Hepatocyte (in vitro differentiated cells): ENCODE results near the gene FERMT1. TPM values are rescaled to one million over a fixed set of nuclear protein-coding genes. Genes with fewer than 3 reads are reported as not detected.
"Not testable (repeated sequence)": the region's sequence is repeated elsewhere in the genome, so short reads cannot be mapped to it uniquely, and the experiment has no call there.

Experiments used
- DNase-seq: peaks from one replicate; pipeline ENCODE4 v3.0.0-alpha.2; 2016; ENCODE audit warnings: low spot score
- H2AFZ ChIP-seq: fragments of 200-600 bp; sonication (generic); 2 replicates; pipeline ENCODE4 v1.6.0; 2016; ENCODE audit warnings: antibody characterized with exemption, mild to moderate bottlenecking
- H3K27ac ChIP-seq: fragments of 200-600 bp; sonication (generic); 2 replicates; pipeline ENCODE4 v1.5.1; 2016; ENCODE audit warnings: mild to moderate bottlenecking
- H3K27me3 ChIP-seq: fragments of 200-600 bp; sonication (generic); 2 replicates; pipeline ENCODE4 v1.6.1; 2016
- H3K36me3 ChIP-seq: fragments of 200-600 bp; sonication (generic); replicated peaks from 2 replicates; pipeline ENCODE4 v1.5.1; 2016; ENCODE audit warnings: low read depth; ENCODE audit not compliant: insufficient read depth
- H3K4me1 ChIP-seq: fragments of 200-600 bp; sonication (generic); 2 replicates; pipeline ENCODE4 v1.5.1; 2016; ENCODE audit warnings: mild to moderate bottlenecking, moderate library complexity; ENCODE audit not compliant: insufficient read depth
- H3K4me2 ChIP-seq: fragments of 200-600 bp; sonication (generic); 2 replicates; pipeline ENCODE4 v1.6.0; 2016
- H3K4me3 ChIP-seq: fragments of 200-600 bp; sonication (generic); 2 replicates; pipeline ENCODE4 v1.5.1; 2016; ENCODE audit warnings: mild to moderate bottlenecking
- H3K79me2 ChIP-seq: fragments of 200-600 bp; sonication (generic); 2 replicates; pipeline ENCODE4 v1.6.0; 2017; ENCODE audit warnings: mild to moderate bottlenecking
- H3K9me2 ChIP-seq: fragments of 200-600 bp; sonication (generic); replicated peaks from 2 replicates; pipeline ENCODE4 v1.6.0; 2017; ENCODE audit warnings: mild to moderate bottlenecking; ENCODE audit not compliant: insufficient read depth
- H3K9me3 ChIP-seq: fragments of 200-600 bp; sonication (generic); 2 replicates; pipeline ENCODE4 v1.5.1; 2016; ENCODE audit warnings: low read depth, mild to moderate bottlenecking
- H4K20me1 ChIP-seq: fragments of 200-600 bp; sonication (generic); 2 replicates; pipeline ENCODE4 v1.6.0; 2016; ENCODE audit warnings: mild to moderate bottlenecking; ENCODE audit not compliant: insufficient read depth, poor library complexity, severe bottlenecking
- EZH2 ChIP-seq: fragments of 200-600 bp; sonication (generic); IDR thresholded peaks from 2 replicates; pipeline ENCODE4 v1.6.1; 2016; ENCODE audit warnings: antibody characterized with exemption, mild to moderate bottlenecking, borderline replicate concordance
- EZH2phosphoT487 ChIP-seq: fragments of 200-600 bp; sonication (generic); IDR thresholded peaks from one replicate; pipeline ENCODE4 v1.6.1; 2018; ENCODE audit warnings: antibody characterized with exemption, mild to moderate bottlenecking, low read depth, moderate library complexity; ENCODE audit not compliant: unreplicated experiment, severe bottlenecking
- WGBS: methylation state at CpG from one replicate; pipeline ENCODE4 v1.1.6; 2016; ENCODE audit warnings: low lambda C conversion rate; ENCODE audit errors: missing lambda C conversion rate; 5-methylcytosine and 5-hydroxymethylcytosine counted together
- polyA plus RNA-seq: library from polyadenylated mRNA; unstranded; fragments of >200 nt; fragmentation: Nextera tagmentation; extraction: Ambion mirVana; gene quantifications from 2 replicates; pipeline ENCODE4 v1.2.1, GENCODE V29; 2016
- total RNA-seq: library from RNA; depleted of rRNA; stranded (reverse); fragments of >200 nt; gene quantifications from 2 replicates; pipeline ENCODE4 v1.2.3, GENCODE V29; 2014
- TF ChIP-seq, protein P1 (sequence below): fragments of 200-600 bp; sonication (generic); IDR thresholded peaks from 2 replicates; pipeline ENCODE4 v1.5.1; 2016; ENCODE audit warnings: antibody characterized with exemption, mild to moderate bottlenecking; ENCODE audit not compliant: poor library complexity

Gene FERMT1
- total and polyA plus RNA-seq, 2 experiments from 2014 or later: 3.4 to 13.9 TPM

- no peak overlapping the region for H3K27ac ChIP-seq
- H3K4me3 ChIP-seq: no peak overlapping the region
- no peak for TF ChIP-seq EZH2
- TF ChIP-seq EZH2phosphoT487: no peak
- TF ChIP-seq, protein P1, sequence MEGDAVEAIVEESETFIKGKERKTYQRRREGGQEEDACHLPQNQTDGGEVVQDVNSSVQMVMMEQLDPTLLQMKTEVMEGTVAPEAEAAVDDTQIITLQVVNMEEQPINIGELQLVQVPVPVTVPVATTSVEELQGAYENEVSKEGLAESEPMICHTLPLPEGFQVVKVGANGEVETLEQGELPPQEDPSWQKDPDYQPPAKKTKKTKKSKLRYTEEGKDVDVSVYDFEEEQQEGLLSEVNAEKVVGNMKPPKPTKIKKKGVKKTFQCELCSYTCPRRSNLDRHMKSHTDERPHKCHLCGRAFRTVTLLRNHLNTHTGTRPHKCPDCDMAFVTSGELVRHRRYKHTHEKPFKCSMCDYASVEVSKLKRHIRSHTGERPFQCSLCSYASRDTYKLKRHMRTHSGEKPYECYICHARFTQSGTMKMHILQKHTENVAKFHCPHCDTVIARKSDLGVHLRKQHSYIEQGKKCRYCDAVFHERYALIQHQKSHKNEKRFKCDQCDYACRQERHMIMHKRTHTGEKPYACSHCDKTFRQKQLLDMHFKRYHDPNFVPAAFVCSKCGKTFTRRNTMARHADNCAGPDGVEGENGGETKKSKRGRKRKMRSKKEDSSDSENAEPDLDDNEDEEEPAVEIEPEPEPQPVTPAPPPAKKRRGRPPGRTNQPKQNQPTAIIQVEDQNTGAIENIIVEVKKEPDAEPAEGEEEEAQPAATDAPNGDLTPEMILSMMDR: no peak
- H3K27me3 ChIP-seq: no peaks in the 10 kb centered on the region
- no peaks in the 10 kb centered on the region for H4K20me1 ChIP-seq
- no peak for DNase-seq
- peaks cover 7% of the 10 kb centered on the region for H3K4me1 ChIP-seq
- no peaks in the 10 kb centered on the region for H3K9me3 ChIP-seq
- H3K79me2 ChIP-seq: peaks cover 17% of the 10 kb centered on the region
- no peaks in the 10 kb centered on the region for H3K9me2 ChIP-seq
- H3K4me2 ChIP-seq: no peak overlapping the region
- H2AFZ ChIP-seq: no peak overlapping the region
- no peaks in the 10 kb centered on the region for H3K36me3 ChIP-seq
- WGBS: 88% methylated on average over 1 of the region's 1 CpG
These were observed 85.7 kb downstream of the FERMT1 start for GRCh38 chr20:6037082-6037481.

DNA sequence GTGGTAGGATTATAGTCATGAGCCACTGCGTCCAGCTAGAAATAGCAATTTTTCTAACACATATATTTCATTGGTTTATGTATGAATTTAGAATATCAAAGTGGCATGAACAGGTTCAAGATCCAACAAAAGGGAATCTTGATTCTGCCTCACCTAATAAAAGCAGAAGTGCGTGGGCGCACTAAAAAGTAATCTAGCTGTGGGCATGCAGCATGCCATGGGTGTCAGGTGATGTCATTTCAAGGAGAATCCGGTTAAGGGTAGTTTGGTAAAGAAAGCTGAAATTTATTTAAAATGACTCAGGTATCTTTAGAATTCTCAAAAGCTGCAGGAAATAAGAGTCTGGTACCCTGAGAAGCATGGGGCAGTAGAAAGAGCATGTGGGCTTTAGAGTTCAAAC lies 86.6 kb downstream of the FERMT1 start:
- H3K36me3 ChIP-seq: no peaks in the 10 kb centered on the region
- no peaks in the 10 kb centered on the region for H3K9me3 ChIP-seq
- no peak overlapping the region for H2AFZ ChIP-seq
- no peaks in the 10 kb centered on the region for H3K27me3 ChIP-seq
- no peak for DNase-seq
- no peak overlapping the region for H3K27ac ChIP-seq
- H3K4me2 ChIP-seq: no peak overlapping the region
- H3K79me2 ChIP-seq: peaks cover 20% of the 10 kb centered on the region
- no peak for TF ChIP-seq EZH2
- TF ChIP-seq, protein P1: no peak
- no peak for TF ChIP-seq EZH2phosphoT487
- peaks cover 7% of the 10 kb centered on the region for H3K4me1 ChIP-seq
- peaks cover under 1% of the 10 kb centered on the region for H4K20me1 ChIP-seq
- WGBS: 96% methylated on average over 4 of the region's 4 CpGs
- no peaks in the 10 kb centered on the region for H3K9me2 ChIP-seq
- H3K4me3 ChIP-seq: no peak overlapping the region

DNA sequence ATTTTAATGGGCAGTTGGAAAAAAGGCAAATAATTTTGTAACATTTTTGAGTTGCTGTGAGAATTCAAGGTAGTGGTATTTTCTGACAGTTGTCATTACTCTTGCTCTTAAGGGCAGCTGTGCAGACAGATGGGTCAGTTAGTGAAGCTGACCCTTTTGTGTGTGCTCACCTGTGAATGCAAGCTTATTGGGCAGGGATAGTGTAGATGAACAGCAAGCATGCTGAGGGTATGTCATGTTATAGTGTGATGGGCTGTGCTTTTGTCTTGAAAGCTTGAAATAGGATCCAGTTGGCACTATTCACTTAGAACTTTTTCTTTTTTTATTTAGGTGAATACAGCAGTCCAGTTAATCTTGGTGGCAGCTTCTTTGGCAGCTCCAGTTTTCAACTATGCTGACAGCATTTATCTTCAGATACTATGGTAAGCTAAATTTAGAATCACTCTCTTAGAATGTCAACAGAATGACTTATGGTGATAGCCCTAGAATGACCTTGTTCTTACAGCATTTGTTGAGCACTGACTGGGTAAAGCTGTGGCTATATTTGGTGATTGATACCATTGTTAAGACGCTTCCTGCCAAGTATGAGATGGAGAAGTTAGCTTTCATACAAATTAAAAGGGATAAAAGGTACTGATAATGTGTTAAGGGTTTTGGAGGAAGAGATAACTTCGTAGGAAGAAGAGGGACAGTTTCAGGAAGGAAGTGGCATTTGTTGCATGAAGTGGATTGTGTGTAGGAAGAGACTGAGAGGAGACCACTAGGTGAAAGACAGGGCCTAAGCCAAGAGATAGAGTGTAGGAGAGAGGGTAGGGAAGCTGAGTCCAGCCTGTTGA lies 88.5 kb downstream of the FERMT1 start:
- Histone ChIP-seq H3K79me2 (peaks cover 20% of the 10 kb centered on the region), H3K27me3 (no peaks in the 10 kb centered on the region), H2AFZ (no peak overlapping the region), H4K20me1 (peaks cover 2% of the 10 kb centered on the region), H3K9me3 (no peaks in the 10 kb centered on the region), H3K27ac (peak overlapping the region; percentile 30), H3K4me2 (no peak overlapping the region), H3K4me3 (no peak overlapping the region), H3K36me3 (no peaks in the 10 kb centered on the region), H3K9me2 (no peaks in the 10 kb centered on the region), H3K4me1 (peaks cover 7% of the 10 kb centered on the region)
- no peak for DNase-seq
- TF ChIP-seq, protein P1: no peak
- TF ChIP-seq EZH2 (no peak), EZH2phosphoT487 (no peak)
- 75% methylated on average over 2 of the region's 2 CpGs for WGBS

- H3K27ac ChIP-seq, H2AFZ ChIP-seq, H3K27me3 ChIP-seq, H3K36me3 ChIP-seq, H3K9me2 ChIP-seq, H3K9me3 ChIP-seq, H4K20me1 ChIP-seq, H3K4me3 ChIP-seq, H3K4me2 ChIP-seq, H3K4me1 ChIP-seq, DNase-seq: not testable (repeated sequence)
- peaks cover 31% of the 10 kb centered on the region for H3K79me2 ChIP-seq
- WGBS: 98% methylated on average over 8 of the region's 8 CpGs
These were observed 89.9 kb downstream of the FERMT1 start for GRCh38 chr20:6032907-6033306.
